Measurements from ENCODE around the gene AKAP17A. TPM values are rescaled to one million over a fixed set of nuclear protein-coding genes. Genes with fewer than 3 reads are reported as not detected.

AKAP17A gene
- total RNA-seq, 1 experiment from 2014 or later = 35.4 TPM

GRCh38 chrX:1591863-1592469, 562 bp downstream of the AKAP17A start:
- POLR2A ChIA-PET = no interaction called here
- peaks cover 3 to 10% of the 10 kb centered on the region in 2 experiments; a peak in 3 of 4 replicates for H3K4me1 ChIP-seq (ENCODE audit: control insufficient read depth in 1 of 2, insufficient read depth in 2 of 2, low read length in 2 of 2)
- RAD21 ChIA-PET (ENCODE audit: low non-redundant PET in 1 of 2, low total read pairs in 2 of 2, uncharacterized antibody in 2 of 2, unreplicated experiment in 2 of 2) = no interaction called here
- ATAC-seq (peak; percentile 26; the same call in 1 of the 2 replicates), DNase-seq (ENCODE audit: low read depth, low spot score) (no peak)
- TF ChIP-seq, protein P1, sequence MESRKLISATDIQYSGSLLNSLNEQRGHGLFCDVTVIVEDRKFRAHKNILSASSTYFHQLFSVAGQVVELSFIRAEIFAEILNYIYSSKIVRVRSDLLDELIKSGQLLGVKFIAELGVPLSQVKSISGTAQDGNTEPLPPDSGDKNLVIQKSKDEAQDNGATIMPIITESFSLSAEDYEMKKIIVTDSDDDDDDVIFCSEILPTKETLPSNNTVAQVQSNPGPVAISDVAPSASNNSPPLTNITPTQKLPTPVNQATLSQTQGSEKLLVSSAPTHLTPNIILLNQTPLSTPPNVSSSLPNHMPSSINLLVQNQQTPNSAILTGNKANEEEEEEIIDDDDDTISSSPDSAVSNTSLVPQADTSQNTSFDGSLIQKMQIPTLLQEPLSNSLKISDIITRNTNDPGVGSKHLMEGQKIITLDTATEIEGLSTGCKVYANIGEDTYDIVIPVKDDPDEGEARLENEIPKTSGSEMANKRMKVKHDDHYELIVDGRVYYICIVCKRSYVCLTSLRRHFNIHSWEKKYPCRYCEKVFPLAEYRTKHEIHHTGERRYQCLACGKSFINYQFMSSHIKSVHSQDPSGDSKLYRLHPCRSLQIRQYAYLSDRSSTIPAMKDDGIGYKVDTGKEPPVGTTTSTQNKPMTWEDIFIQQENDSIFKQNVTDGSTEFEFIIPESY (IDR thresholded peaks at IDR 0.05; ENCODE audit: extremely low read depth, insufficient replicate concordance, low read length) = no peak
- TF ChIP-seq ELF1 (IDR thresholded peaks at IDR 0.05; ENCODE audit: borderline replicate concordance, low read depth) (no peak), SRF (IDR thresholded peaks at IDR 0.05; ENCODE audit: low read depth) (no peak), REST (IDR thresholded peaks at IDR 0.05; ENCODE audit: low read depth) (no peak)
- TF ChIP-seq, protein P2, sequence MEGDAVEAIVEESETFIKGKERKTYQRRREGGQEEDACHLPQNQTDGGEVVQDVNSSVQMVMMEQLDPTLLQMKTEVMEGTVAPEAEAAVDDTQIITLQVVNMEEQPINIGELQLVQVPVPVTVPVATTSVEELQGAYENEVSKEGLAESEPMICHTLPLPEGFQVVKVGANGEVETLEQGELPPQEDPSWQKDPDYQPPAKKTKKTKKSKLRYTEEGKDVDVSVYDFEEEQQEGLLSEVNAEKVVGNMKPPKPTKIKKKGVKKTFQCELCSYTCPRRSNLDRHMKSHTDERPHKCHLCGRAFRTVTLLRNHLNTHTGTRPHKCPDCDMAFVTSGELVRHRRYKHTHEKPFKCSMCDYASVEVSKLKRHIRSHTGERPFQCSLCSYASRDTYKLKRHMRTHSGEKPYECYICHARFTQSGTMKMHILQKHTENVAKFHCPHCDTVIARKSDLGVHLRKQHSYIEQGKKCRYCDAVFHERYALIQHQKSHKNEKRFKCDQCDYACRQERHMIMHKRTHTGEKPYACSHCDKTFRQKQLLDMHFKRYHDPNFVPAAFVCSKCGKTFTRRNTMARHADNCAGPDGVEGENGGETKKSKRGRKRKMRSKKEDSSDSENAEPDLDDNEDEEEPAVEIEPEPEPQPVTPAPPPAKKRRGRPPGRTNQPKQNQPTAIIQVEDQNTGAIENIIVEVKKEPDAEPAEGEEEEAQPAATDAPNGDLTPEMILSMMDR (IDR thresholded peaks at IDR 0.05 in 2 of 3, conservative IDR thresholded peaks at IDR 0.05 in 1 of 3; ENCODE audit: borderline replicate concordance in 1 of 3, insufficient read depth in 1 of 3, low read depth in 2 of 3, low read length in 2 of 3) = no peak
- peak overlapping the region; percentile 80 to 86 for H3K4me3 ChIP-seq (replicated peaks in 1 of 2; ENCODE audit: low read depth in 1 of 2, low read length in 2 of 2)
- peaks cover 51% of the 10 kb centered on the region for H3K79me2 ChIP-seq (ENCODE audit: insufficient read depth, low read length)
- no peaks in the 10 kb centered on the region for H3K27me3 ChIP-seq (ENCODE audit: insufficient read depth, low read length)
- no peak overlapping the region for H2AFZ ChIP-seq (ENCODE audit: low read depth, low read length, poor library complexity, severe bottlenecking)
- CTCF ChIA-PET = no interaction called here
- no peaks in the 10 kb centered on the region for H3K9me2 ChIP-seq (ENCODE audit: insufficient read depth)
- H3K36me3 ChIP-seq (ENCODE audit: control insufficient read depth in 1 of 2, insufficient read depth in 2 of 2, low read length in 2 of 2) = peaks cover 9 to 25% of the 10 kb centered on the region in 2 experiments; a peak in 3 of 4 replicates
- peak overlapping the region; percentile 67 for H3K27ac ChIP-seq (ENCODE audit: low read depth, low read length)
- H4K20me1 ChIP-seq (ENCODE audit: insufficient read depth) = no peaks in the 10 kb centered on the region
- intact Hi-C loops (cut with micrococcal nuclease) = no loop called here
- peak overlapping the region; percentile 76 for H3K9ac ChIP-seq (ENCODE audit: low read length)
- BruUV-seq (replicated peaks) = no TSS peak
- peak overlapping the region; percentile 73 for H3K4me2 ChIP-seq (ENCODE audit: low read length)
- H3K9me3 ChIP-seq (ENCODE audit: control insufficient read depth in 1 of 2, insufficient read depth in 1 of 2, low read depth in 1 of 2, low read length in 2 of 2) = no peaks in the 10 kb centered on the region
